Fibroblast of mammary gland (primary cell): ENCODE data around the gene NCK2.
"Not testable (repeated sequence)": the region's sequence is repeated elsewhere in the genome, so short reads cannot be mapped to it uniquely, and the experiment has no call there.

Source experiments
- DNase-seq: peaks from one replicate; pipeline ENCODE4 v3.0.0-alpha.2; 2010; ENCODE audit warnings: low read depth
- H3K4me3 ChIP-seq: 2 replicates; pipeline ENCODE4 v1.5.1; 2011; ENCODE audit warnings: low read depth, mild to moderate bottlenecking, low read length, moderate library complexity; ENCODE audit not compliant: control insufficient read depth
- CTCF ChIP-seq: conservative IDR thresholded peaks from 2 replicates; pipeline ENCODE4 v1.5.1; 2011; ENCODE audit warnings: low read depth, low read length, inconsistent platforms; ENCODE audit not compliant: control insufficient read depth, insufficient read depth

NCK2 gene

GRCh38 chr2:105768176-105768575 lies 23.5 kb downstream of the NCK2 start:
- no peak overlapping the region for H3K4me3 ChIP-seq
- TF ChIP-seq CTCF: no peak
- DNase-seq: no peak

- no peak for TF ChIP-seq CTCF
- no peak overlapping the region for H3K4me3 ChIP-seq
- DNase-seq: no peak
Measured at GRCh38 chr2:105768961-105769452, 24.3 kb downstream of the NCK2 start.

GRCh38 chr2:105769504-105769903 lies 24.8 kb downstream of the NCK2 start:
- DNase-seq: no peak
- H3K4me3 ChIP-seq: no peak overlapping the region
- peak; percentile 1 for TF ChIP-seq CTCF

GRCh38 chr2:105770149-105770548 lies 25.4 kb downstream of the NCK2 start:
- H3K4me3 ChIP-seq: no peak overlapping the region
- TF ChIP-seq CTCF: no peak
- DNase-seq: no peak

GRCh38 chr2:105771291-105771690 lies 26.6 kb downstream of the NCK2 start:
- DNase-seq, H3K4me3 ChIP-seq: not testable (repeated sequence)

- DNase-seq: no peak
- no peak overlapping the region for H3K4me3 ChIP-seq
- TF ChIP-seq CTCF: no peak
Measured at GRCh38 chr2:105771836-105772235, 27.1 kb downstream of the NCK2 start.

GRCh38 chr2:105772362-105772761 lies 27.6 kb downstream of the NCK2 start:
- no peak for TF ChIP-seq CTCF
- H3K4me3 ChIP-seq: no peak overlapping the region
- no peak for DNase-seq
